GM21515 (cell line): ENCODE data around the gene HIP1.
A peak's percentile ranks its signal among the peaks of the same experiment; 100 is the strongest.
"Not testable (repeated sequence)": the region's sequence is repeated elsewhere in the genome, so short reads cannot be mapped to it uniquely, and the experiment has no call there.

ENCODE experiments used
- ATAC-seq: cut with Tn5 transposase; IDR thresholded peaks from one replicate; pipeline ENCODE4 v1.9.1; 2021; ENCODE audit not compliant: unreplicated experiment

HIP1 gene

DNA sequence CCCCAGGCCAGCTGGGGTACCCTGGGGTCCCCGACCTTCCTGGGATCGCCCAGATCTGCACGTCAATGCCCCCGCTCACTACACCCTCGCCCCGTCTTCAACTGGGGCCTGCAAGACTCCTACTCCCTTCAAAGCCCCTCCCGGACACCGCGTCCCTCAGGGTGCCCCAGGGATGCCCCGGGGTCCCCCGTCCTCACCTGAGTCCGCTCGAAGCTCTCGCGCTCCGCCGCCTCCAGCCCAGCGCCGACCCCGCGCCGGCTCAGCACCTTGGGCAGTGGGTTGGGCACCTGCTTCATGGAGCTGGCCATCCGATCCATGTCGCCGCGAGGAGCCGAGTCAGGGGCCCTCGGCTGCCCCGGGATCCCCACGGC is at the start of gene HIP1:
Gene HIP1 (minus strand): TSS at position 338 of the 371 bp plus-strand sequence. CDS start 21 bp downstream, at position 317.
- peak; percentile 3 for ATAC-seq

DNA sequence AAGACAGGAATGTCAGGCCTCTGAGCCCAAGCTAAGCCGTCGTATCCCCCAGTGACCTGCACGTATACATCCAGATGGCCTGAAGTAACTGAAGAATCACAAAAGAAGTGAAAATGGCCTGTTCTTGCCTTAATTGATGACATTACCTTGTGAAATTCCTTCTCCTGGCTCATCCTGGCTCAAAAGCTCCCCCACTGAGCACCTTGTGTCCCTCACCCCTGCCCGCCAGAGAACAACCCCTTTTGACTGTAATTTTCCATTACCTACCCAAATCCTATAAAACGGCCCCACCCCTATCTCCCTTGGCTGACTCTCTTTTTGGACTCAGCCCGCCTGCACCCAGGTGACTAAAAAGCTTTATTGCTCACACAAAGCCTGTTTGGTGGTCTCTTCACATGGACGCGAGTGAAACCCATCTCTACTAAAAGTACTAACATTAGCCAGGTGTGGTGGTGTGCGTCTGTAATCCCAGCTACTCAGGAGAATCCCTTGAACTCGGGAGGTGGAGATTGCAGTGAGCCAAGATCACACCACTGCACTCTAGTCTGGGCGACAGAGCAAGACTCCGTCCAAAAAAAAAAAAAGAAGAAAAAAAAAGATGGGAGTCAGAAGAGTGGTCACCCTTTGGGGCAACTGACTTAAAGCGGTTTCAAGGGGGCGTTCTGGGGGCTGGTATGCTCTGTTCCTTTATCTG is 49.6 kb upstream of the HIP1 start:
- not testable (repeated sequence) for ATAC-seq

DNA sequence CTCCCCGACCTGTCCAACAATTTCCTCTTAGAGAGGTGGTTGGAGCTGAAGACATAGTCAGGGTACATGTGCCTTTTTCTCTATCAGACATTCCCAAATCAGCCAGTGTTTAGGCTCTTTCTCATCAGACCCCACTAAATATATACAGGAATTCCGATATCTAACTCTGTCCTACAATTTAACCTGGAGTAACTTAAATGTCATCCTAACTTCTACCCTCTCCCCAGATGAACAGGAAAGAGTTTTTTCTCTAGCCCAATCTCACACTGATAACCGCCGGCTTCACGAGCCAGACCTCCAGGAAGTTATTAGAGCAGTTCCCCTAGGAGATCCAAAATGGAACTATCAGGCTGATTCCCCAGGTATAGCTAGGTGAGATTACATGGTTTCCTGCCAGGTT is 44.3 kb upstream of the HIP1 start:
- not testable (repeated sequence) for ATAC-seq

DNA sequence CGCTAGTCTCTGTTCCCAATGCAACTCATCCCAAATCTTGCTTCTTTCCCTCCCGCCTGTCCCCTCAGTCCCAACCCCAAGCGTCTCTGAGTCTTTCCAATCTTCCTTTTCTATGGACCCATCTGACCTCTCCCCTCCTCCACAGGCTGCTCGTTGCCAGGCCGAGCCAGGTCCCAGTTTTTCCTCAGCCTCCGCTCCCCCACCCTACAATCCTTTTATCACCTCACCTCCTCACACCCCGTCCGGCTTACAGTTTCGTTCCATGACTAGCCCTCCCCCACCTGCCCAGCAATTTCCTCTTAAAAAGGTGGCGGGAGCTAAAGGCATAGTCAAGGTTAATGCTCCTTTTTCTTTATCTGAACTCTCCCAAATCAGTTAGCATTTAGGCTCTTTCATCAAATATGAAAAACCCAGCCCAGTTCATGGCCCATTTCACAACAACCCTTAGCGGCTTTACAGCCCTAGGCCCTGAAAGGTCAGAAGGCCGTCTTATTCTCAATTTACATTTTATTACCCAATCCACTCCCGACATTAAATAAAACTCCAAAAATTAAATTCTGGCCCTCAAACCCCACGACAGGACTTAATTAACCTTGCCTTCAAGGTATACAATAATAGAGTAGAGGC is 42.0 kb upstream of the HIP1 start:
- ATAC-seq, result not testable (repeated sequence)

DNA sequence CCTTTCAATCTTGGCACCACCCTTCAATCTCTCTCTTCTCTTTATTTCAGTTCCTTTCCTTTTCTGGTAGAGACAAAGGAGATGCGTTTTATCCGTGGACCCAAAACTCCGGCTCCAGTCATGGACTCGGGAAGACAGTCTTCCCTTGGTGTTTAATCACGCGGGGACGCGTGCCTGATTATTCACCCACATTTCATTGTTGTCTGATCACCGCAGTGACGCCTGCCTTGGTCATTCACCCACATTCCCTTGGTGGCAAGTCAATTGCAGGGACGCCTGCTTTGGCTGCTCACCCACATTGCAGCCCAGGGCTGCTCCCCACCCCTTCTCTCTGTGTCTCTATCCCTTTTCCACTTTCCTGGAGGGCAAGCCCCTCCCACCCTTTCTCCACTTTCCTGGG is 40.8 kb upstream of the HIP1 start:
- not testable (repeated sequence) for ATAC-seq

DNA sequence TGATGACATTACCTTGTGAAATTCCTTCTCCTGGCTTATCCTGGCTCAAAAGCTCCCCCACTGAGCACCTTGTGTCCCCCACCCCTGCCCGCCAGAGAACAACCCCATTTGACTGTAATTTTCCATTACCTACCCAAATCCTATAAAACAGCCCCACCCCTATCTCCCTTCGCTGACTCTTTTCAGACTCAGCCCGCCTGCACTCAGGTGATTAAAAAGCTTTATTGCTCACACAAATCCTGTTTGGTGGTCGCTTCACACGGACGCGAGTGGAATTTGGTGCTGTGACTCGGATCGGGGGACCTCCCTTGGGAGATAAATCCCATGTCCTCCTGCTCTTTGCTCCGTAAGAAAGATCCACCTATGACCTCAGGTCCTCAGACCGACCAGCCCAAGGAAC is 40.3 kb upstream of the HIP1 start:
- not testable (repeated sequence) for ATAC-seq

DNA sequence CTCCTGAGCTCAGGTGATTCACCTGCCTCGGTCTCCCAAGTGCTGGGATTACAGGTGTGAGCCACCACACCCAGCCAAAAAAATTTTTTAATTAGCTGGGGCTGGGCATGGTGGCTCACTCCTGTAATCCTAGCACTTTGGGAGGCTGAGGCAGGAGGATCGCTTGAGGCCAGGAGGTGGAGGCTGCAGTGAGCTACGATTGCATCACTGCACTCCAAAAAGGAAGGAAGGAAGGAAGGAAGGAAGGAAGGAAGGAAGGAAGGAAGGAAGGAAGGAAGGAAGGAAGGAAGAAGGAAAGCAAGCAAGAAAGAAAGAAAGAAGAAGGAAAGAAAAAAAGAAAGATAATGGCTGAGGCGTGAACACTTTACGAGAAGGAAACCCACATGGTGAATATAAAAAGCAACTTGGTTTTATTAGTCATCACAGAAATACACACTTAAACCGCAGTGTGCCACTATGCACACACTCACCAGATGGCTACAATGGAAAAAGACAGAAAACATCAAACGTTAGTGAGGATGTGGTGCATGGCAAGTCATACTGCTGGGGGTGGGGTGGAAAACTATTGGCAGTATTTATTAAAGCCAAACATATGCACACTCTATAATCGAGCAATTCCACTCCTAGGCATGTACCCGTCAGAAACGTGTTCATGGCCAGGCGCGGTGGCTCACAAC is 37.7 kb upstream of the HIP1 start:
- no peak for ATAC-seq

DNA sequence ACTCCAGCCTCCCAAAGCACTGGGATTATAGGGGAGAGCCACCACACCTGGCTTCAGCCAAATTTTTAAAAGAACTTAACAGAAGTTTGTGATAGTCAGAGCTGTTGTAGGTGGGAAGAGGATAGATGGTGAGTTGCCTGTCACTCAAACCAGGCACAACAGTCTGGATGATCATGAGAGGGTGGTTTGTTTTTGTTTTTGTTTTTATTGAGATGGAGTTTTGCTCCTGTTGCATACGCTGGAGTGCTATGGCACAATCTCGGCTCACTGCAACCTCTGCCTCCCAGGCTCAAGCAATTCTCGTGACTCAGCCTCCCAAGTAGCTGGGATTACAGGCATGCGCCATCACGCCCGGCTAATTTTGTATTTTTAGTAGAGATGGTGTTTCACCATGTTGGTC is 35.2 kb upstream of the HIP1 start:
- not testable (repeated sequence) for ATAC-seq

DNA sequence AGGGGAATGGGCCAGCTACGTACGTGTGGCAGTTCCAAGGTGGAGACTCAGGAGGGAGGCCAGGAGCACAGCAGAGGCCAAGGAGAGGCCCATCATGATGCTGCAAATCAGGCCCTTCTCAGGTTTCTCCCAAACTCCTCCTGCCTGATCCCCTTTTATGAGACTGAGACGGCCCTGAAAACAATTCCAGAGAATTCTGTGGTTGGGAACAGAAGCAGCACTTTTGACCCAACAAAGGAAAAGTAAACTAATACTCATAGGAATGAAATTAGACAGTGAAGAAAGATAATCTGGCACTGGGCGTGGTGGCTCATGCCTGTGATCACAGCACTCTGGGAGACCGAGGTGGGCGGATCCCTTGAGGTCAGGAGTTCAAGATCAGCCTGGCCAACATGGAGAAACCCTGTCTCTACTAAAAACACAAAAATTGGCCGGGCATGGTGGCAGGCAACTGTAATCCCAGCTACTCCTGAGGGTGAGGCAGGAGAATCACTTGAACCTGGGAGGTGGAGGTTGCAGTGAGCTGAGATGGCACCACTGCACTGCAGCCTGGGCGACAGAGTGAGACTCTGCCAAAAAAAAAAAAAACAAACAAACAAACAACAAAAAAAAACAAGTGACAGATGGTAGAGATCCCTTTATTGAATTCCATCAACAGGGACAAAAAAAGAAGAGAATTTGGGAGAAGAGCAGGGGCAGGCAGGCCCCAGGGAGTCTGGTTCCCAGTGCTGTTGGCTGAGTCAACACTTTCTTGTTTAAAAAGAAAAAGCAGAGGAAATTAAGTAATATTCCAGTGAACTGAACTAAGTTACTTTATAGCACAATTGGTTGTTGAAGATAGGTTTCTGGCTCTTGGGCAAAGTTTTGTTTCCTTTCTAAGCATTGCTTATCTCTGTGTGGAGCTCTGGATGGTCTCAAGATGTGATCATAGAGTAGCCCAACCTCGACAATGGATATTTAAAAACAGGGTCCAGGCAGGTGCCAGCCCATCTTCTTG is 33.6 kb upstream of the HIP1 start, which contains the start of gene CCL26:
Gene CCL26 (minus strand): TSS at position 131 of the 997 bp plus-strand sequence. CDS start 35 bp downstream, at position 96.
- ATAC-seq, result no peak

DNA sequence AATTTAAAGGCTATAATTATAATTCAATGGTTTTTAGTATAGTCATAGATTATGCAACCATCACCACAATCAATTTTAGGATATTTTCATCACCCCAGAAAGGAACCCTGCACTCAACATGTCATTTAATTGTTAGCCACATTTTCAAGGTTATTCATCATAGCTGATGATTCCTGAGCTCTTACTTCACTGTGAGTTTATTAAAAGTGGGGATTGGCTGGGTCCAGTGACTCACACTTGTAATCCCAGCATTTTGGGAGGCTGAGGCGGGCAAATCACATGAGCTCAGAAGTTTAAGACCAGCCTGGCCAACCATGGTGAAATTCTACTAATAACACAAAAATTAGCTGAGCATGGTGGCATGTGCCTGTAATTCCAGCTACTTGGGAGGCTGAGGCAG is 32.5 kb upstream of the HIP1 start:
- no peak for ATAC-seq

DNA sequence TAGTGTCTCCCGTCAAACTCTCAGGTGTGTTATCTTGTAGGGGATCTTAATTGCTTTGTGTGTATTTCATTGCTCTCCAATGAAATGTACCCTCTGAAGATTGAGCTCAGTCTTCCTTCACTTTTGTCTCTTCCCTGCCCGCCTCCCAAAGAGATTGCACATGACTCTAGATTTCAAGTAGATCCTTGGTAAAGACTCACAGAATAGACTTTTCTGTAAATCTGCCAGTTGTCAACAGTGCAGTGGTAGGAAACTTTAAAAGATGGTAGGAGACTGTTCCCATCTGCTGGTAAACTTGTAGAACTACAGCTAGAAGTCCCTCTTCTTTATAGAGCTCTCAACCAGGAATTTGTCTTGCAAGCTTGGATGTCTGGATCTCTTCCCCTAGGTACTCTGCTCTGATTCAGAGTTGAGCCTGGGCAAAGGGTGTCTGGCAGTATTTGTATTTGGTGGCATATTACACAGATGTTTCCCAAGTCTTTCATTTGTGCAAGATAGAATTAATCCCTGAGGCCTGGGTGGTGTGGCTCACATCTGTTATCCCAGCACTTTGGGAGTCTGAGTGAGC is 23.7 kb upstream of the HIP1 start:
- no peak for ATAC-seq

DNA sequence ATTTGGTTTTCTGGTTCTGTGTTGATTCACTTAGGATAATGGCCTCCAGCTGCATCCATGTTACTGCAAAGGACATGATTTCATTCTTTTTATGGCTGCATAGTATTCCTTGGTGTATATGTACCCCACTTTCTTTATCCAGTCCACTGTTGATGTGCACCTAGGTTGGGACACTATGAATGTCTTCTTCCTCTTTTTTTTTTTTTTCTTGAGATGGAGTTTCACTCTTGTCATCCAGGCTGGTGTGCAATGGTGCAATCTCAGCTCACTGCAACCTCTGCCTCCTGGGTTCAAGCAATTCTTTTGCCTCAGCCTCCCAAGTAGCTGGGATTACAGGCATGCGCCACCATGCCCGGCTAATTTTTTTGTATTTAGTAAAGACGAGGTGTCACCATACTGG is 23.1 kb upstream of the HIP1 start:
- not testable (repeated sequence) for ATAC-seq

DNA sequence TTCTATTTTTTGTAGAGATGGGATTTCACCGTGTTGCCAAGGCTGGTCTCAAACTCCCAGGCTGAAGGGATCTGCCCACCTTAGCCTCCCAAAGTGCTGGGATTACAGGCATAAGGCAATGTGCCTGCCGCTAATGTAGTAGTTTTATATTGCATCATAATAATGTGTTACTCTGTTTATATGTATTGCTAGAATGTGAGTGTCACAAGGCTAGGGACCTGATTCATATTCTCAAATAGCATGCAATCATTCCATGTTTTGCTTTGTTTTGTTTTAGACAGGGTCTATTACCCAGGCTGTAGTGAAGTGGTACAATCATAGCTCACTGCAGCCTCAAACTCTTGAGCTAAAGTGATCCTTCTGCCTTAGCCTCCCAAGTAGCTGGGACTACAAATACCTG is 19.8 kb upstream of the HIP1 start:
- no peak for ATAC-seq

DNA sequence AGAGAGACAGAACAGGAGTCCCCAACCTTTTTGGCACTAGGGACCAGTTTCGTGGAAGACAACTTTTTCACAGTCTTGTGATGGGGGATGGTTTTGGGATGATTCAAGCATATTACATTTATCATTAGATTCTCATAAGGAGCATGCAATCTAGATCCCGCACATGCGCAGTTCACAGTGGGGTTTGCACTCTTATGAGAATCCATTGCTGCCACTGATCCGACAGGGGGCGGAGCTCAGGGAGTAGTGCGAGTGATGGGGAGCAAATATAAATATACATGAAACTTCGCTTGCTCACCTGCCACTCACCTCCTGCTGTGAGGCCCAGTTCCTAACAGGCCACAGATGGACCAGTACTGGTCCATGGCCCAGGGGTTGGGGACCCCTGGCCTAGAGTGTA is 19.1 kb upstream of the HIP1 start:
- ATAC-seq, result no peak

DNA sequence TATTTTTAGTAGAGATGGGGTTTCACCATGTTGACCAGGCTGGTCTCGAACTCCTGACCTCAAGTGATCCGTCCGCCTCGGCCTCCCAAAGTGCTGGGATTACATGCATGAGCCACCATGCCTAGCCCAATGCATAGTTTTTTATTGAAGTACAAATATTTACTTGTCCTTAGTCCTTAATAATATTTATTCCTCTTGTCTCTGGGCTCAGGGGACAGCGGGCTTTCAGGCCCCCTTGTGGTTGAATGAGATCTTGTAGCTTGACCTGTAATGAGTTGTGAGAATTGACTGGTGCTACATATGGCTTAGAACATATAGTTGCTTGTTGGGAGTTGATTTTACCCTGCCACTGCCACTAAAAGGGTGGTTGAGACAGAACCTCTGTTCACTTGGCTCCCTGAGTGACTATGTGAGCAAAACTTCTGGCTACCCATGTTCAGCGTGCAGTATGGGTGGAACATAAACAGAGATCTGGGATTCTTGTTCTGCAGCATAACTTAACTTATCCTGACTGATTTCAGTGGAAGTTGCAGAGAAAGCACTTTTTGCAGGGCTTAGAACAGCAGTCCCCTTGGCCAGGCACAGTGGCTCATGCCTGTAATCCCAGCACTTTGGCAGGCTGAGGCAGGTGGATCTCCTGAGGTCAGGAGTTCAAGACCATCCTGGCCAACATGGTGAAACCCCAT is 18.4 kb upstream of the HIP1 start:
- no peak for ATAC-seq

DNA sequence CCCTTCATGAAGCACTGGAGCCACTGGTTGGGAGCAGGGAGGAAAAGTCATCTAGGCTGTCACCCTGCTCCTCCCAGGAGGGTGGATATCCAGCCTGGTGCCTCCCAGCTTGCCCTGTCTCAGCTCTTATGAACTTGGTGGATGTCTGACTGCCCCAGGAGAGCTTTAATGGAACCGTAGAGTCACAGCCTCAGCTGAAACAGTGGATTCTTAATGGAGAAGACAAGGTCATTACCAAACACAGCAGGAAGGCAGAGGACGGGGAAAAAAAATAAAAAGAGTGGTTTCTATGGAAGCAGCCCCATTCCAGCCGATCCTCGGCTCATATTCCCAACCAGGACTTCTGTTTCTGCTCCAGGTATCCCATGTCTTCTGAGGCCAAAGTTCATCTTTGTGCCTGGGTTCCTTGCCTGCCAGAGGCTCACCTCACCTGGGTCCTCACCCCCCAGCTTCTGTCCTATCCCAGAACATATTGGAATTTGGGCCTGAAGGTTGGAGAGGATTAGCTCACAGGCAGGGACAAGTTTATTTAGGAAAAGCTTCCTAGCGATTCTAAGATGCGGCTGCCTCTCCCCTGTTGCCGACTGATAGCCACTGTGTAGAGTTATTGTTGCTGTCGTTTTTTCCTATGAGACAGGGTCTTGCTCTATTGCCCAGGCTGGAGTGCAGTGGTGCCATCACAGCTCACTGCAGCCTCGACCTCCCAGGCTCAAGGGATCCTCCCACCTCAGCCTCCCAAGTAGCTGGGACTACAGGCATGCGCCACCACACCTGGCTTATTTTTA is 17.7 kb upstream of the HIP1 start:
- no peak for ATAC-seq

DNA sequence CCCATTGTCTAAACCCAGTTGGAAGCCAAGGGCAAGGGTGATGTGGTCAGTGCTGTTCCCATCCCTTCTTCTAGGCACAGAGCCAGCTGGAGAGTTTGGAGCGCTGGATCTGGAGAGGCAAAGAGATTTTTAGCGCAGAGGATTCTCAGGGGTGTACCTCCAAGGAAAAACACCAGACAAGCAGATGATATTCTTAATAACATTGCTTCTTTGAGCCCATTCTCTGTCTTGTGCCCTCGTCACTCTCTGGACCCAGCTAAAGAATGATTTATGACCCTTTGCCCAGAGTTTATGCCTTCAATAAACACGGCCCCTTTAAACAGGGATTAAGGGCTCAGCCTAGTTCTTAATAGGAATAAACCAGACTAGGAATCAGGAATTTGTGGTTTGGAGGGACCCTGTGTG is 4.7 kb upstream of the HIP1 start:
- ATAC-seq, result no peak

DNA sequence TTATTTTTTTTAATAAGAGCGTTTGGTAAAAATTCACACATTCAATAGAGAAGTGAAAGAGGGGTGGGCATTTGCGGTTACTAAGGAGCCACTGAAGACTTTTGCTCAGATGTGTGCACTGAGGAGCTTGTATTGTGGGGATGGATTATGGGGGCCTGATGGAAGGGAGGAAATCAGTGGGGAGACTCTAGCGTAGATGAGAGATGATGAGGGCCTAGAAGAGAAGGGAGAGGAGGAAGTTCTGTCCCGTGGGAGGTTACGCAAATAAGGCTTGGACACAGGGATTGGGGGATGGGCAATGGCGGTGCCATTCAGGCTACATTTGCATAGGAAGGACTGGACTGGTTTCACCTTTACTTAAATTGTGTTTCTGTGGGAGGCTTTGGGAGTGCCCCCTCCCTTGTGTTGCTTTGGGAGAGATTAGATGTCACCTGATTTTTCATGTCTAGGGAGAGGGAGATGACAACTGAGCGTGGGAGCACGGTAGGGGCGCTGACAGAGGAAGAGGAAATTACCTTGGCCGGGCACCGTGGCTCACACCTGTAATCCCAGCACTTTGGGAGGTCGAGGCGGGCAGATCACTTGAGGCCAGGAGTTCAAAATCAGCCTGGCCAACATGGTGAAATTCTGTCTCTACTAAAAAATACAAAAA is 2.2 kb upstream of the HIP1 start:
- ATAC-seq, result no peak
